ENCODE data around the gene ECEL1.

The ECEL1 gene

DNA sequence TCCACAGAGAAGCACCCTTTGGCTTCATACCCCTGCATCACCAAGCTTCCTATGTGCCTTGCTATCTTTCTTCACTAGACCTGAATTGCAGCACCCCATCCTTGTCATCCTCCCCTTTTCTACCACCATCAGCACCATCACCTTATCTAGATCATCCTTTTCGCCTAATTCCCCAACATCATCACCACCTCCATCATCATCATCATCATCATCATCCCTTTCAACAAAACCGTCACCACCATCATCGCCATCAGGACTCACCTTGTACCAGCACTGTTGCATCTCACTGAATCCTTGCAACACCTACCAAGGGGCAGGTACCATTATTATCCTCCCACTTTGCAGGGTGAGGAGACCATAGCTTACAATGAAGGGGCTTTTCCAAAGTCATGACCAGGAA is 10.8 kb upstream of the ECEL1 start:
- no peak for DNase-seq (ENCODE audit: low read depth)

DNA sequence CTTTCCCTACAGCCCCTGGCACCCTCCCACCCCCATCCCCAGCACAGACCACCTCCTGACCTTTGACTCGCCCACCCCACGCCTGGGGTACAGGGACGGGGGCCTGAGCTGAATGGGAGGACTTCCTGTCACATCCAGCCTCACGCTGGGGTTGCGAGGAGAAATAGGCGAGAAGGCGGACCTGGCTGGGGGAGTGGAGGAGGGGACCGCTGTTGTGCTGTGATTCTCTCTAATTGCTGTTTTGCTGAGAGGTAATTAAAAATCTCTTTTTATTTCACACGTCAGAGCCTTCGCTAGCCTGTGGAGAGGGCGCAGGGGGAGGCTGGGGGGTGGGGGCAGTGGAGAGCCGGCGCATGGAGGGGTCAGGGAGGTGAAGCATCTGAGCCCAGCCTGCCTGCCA is 9.7 kb upstream of the ECEL1 start:
- DNase-seq (ENCODE audit: low read depth): no peak

DNA sequence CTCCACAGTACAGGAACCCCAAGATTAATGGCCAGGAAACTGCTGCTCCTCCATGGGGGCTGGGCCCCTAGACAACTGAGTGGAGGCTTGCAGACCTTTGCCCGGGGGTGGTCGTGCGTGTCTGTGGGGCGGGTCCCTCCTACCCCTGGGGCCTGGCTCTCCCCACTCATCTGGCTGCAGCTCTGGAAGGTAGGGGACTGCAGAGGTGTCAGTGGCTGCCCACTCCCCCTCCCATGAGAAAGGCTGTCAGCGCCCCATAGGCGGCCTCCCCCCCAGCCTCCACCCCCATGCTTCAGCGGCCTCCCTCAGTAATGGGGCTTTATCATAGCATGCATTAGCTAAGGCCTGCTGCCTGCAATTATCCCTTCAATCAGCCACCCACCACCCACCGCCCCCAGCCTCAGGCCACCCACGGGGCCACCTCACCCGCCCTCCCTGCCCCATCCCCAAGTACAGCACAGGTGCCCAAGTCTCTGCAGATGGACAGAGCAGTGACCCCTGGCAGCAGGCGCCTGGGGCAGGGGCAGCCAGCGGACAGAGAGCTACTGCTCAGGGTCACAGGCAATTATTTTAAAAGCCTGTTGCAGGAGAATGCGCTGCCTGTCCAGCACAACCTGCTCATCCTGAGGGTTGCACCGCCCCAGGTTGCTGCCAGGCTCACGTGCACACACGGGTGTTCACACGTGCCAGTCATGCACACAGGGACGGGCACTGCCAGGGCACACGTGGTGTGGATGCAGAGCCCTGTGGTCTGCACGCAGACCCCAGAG is 9.1 kb upstream of the ECEL1 start:
- DNase-seq (ENCODE audit: low read depth): no peak

DNA sequence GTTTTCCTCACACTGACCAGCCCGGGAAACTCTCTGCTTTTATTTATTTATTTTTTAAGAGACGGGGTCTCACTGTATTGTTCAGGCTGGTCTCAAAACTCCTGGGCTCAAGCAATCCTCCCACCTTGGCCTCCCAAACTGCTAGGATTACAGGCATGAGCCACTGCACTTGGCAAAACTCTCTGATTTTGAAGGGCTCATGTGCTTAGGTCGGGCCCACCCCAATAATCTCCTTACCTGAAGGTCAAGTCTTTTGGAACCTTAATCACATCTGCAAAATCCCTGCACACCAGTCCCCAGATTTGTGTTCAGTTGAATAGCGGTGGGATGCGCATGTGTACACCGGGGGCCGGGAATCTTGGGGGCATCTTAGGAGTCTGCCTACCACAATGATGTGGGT is 7.7 kb upstream of the ECEL1 start:
- no peak for DNase-seq (ENCODE audit: low read depth)

DNA sequence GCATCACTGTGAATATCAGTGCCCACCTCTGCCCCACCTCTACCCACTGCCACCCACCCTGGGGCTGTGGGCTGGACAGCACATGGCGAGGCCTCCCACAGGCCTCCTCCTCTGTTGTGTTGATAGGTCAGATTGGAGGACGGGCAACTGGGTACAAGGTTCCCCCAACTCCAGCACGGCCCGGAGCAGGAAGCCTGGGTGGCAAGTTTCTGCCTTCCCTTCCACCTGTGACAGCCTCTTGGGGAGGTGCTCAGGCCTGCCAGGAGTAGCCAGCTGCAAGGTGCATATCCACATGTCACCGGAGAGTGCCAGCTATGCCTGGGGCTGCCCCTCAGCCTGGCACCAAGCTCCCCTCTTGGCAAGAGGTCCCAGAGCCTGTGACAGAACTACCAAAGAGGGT is 6.9 kb upstream of the ECEL1 start:
- DNase-seq (ENCODE audit: low read depth): no peak

DNA sequence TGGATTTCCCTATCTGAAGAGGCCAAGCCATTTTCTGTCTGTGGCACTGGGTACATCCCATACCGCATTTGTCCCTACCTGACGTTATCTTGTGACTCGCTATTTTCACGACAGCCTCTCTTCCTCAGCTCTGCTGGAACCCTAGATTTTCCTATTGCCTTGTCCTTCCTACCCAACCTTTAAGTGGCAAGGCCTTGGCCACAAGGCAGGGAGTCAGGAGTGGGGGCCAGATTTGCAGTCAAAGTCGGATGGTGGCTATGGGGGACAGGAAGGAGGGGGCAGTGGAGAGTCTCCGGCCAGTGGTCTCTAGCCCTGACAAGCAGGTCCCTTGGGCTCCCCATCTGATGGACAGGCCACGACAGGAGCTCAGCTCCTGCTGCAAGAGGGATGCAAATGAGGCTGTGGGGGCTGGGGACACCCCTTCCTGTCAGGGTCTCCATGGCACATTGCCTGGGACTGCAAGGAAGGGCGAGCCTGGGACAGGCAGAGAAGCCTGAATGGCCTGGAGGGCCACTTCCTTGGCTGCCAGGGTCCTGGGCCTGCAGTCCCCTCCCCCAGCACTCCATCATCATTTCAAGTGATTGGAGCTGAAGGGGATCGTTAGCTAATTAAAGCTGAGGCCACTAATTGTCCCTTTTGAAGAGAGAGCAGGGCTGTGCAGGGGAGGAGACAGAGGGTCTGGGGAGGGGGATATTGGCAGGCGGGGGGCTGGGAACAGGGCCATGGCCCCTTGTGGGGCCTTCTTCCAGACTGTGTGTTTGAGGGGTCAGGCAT is 6.3 kb upstream of the ECEL1 start:
- no peak for DNase-seq (ENCODE audit: low read depth)

DNA sequence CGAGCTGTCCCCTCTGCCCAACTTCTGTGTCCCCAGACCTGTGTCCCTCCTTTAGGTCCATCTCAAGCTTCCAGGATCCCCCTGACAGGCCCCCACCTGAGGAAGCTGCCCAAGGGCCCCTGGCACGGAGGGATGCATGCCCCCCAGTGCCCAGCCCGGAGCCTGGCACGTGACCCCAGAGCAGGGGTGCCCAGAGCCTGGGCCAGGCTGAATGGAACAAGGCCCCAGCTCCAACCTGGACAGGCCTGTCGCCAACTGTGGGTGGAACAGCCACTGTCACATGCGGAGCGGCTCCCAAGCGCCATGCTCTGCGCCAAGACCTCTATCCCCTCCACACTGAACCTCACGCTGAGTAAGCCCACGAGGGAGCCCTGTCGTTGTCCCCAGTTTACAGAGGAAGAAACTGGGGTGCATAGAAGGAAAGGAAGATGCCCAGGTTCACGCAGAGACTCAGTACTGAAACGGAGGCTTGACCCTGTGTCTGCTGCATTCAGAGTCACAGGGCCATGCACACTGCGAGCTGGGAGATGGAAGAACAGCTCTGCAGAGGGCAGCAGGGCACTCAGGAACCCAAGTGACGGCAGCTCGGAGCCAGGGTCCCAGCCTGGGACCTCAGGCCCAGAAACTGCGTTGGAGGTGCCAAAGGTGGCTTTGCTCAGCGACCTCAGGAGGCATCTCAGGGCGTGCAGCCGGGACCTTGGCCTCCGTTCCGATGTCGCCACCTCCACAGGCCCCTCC is 5.5 kb upstream of the ECEL1 start:
- no peak for DNase-seq (ENCODE audit: low read depth)

DNA sequence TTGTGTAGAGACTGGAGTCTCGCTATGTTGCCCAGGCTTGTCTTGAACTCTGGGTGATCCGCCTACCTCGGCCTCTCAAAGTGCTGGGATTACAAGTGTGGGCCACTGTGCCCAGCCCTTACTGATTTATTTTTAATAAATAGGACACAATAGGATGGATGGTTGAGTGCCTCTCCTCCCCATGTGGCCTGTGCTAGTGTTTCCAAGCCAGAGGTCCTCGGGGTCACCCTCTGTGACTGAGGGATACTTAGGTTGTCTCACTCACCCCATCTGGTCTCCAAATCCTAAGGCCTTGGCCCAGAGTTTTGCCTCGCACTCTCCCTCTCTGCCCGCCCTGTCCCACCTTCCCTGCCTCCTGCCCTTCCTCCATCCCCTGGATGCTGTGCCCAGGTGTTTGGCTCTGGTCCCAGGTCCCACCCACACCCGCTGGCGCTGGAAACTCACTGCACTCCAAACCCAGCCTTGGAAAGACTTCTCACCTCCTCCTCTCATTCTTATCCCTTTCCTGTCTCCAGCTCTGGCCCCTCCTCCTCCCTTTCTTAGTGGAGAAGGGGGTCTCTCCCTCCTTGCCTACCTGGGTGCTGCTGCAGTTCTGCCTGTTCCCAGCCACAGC is 4.7 kb upstream of the ECEL1 start:
- DNase-seq (ENCODE audit: low read depth): no peak

GRCh38 chr2:232491139-232491780 is 3.6 kb upstream of the ECEL1 start:
- no peak for DNase-seq (ENCODE audit: low read depth)

GRCh38 chr2:232490221-232491138 is 2.8 kb upstream of the ECEL1 start:
- DNase-seq (ENCODE audit: low read depth): no peak

DNA sequence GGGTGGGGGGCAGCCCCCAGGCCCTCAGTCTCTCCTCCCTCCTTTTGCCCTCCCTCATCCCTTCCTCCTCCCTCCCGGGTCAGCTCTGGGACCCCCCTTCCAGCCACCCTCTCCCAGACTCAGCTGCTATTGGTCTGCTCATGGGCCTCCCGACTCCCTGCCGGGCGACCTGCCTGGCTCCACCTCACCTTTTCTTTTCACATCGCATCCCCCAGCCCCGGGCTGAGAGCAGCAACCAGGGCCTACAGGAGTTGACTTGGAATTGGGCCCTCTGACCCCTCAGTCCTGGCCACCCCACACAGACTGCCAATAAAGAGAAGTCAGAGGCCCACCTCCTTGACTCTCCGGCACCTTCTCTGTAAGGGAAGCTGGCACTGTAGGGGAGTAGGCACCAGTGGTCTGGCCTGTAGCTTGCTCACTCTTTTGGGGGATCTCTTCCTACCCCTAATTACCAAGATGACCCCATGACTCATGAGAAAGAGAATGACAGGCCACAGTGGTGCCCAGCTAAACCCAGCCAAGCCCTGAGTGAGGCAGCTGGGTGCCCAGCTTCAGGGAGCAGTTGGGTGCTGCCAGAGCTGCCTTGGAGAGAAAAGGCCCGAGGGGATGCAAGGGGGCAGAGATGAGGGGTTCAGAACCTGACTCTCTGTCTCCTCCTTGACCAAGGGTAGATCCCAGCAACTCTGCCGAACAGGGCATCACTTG is 2.0 kb upstream of the ECEL1 start:
- no peak for DNase-seq (ENCODE audit: low read depth)

DNA sequence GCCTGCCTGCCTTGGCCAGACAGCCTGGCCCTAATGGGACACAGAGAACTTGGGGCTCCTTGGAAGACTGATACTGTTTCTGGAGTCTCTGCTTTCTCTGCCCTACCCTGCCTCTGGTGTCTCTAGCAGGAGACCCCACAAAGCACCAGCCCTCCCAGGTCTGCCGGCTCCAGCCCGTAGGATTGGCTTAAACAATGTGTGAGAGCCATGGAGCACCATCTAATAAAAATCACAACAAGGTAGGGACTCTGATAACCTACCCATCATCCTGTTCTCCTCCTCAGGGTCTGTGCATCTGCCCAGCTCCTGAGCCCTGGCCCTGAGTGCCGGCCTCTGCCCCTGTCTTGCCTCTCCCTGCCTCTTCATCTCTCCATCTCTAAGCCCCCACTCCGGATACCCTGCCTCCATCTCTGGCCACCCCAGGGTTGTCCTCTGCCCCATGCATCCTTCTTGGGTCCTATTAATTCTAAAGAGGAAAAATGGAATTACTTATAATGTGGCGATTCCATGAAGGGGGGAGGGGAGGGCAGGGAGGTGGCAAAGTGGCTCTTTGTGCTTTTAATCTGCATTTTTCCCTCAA is 1.2 kb upstream of the ECEL1 start:
- no peak for DNase-seq (ENCODE audit: low read depth)

DNA sequence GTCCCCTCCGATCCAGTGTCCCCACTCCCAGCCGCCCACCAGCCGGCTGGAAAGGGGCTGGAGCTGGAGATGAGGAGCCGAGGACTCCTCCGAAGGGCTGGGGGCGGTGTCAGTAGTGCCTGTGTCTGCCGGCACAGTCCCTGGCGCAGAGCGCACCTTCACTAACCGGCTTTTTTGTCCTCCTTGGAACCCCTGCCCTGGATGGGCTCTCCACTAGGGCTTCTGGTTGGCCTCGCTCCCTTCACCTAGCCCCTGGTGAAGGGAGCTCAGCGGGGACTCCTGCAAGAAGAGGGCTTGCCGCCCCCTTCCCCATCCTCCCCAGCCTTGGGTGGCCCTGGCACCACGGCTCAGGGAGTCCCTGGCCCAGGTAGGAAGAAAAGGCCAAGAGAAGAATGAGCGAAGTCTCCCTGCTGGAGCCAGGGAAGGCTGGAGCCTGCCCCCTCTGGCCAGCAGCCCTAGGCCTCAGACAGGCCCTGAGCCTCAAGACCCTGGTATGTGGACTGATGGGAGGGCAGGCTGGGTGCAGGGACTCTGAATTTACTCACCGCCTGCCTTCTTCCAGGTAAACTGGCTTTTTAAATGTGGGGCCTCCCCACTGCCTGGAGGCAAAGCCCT is 570 bp upstream of the ECEL1 start:
- DNase-seq (ENCODE audit: low read depth): no peak

- no peak for DNase-seq (ENCODE audit: low read depth)
Observed at GRCh38 chr2:232486558-232487384, 863 bp downstream of the ECEL1 start.

DNA sequence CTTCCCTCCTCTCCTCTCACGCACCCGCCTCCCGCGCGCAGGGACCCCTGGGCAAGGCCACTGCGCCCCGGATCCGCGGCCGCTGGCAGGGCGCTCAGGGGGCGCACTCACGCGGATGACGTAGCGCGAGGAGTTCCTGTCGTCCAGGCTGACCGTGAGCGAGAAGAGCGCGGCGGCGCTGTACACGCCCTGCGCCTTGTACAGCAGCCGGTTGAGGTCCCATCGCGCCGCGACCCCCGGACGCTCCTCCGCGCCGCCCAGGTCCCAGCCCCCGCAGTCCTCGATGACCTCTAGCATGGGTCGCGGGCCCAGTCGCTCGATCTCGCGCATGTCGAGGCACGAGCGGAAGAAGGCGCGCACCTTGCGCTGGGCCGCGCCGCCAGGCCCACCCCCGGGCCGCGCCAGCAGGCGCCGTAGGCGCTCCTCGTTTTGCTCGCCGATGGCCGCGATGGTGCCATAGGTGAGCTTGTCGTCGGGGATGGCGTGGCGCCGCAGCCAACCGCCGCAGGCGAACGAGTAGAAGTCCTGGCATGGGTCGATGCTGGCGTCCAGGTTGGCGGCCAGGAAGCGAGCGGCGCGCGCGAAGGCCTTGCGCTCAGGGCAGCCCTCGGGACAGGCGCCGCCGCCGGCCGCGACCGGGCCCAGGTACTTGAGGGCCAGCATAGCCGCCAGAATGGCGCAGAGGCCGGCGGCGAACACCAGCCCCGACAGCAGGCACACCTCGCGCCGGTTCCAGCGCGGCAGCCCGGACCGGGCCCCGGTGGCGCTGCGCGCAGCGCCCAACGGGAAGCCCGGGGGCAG is 1.7 kb downstream of the ECEL1 start:
- DNase-seq (ENCODE audit: low read depth): no peak

DNA sequence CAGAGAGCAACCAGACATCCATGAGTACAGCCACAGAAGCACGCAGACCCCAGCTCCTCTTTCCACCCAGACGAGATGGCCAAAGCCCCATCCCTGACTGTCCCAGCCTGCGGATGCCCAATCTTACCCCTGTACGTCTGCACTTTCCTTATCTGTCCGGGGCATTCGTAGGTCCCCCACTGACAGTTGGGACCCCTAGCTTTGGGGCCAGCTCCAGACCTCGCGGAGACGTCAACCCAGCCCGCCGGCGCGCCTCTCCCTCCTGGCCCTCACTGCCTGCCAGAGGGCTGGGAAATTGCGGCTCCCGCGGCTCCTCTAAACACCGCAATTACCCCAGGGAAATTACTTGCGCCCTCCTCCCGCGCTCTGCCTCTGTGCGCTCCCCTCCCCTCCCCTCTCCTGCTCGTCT is 2.3 kb downstream of the ECEL1 start:
- no peak for DNase-seq (ENCODE audit: low read depth)

GRCh38 chr2:232484628-232485347 is 2.8 kb downstream of the ECEL1 start:
- DNase-seq (ENCODE audit: low read depth): no peak
